Tibial nerve (tissue), 4 donors: Measurements from ENCODE around the gene TEN1. TPM values are rescaled to one million over a fixed set of nuclear protein-coding genes. Genes with fewer than 3 reads are reported as not detected.

Source experiments
- DNase-seq, 2 donors: peaks; one replicate each; pipeline ENCODE4 v3.0.0-alpha.2; 2019; ENCODE audit warnings: low spot score in 2 of 2
- H3K27ac ChIP-seq, 4 donors: fragments of 200-600 bp; sonication (generic) in 3 of 4; one replicate each; pipeline ENCODE4 v1.5.1; 2017 to 2019; ENCODE audit warnings: mild to moderate bottlenecking in 1 of 4
- H3K27me3 ChIP-seq, 2 donors: fragments of 200-600 bp; sonication (generic) in 1 of 2; one replicate each; pipeline versions ENCODE4 v1.5.1 to v1.6.0; 2017 to 2019
- H3K36me3 ChIP-seq, 3 donors: fragments of 200-600 bp; sonication (generic); one replicate each; pipeline ENCODE4 v1.5.1; 2018 to 2019
- H3K4me1 ChIP-seq, 4 donors: fragments of 200-600 bp; sonication (generic) in 3 of 4; one replicate each; pipeline ENCODE4 v1.5.1; 2017 to 2019
- H3K4me3 ChIP-seq, 4 donors: fragments of 200-600 bp; sonication (generic) in 3 of 4; one replicate each; pipeline ENCODE4 v1.5.1; 2017 to 2019; ENCODE audit warnings: mild to moderate bottlenecking in 1 of 4, moderate library complexity in 1 of 4
- H3K9me3 ChIP-seq, 4 donors: fragments of 200-600 bp; sonication (generic) in 3 of 4; one replicate each; pipeline ENCODE4 v1.5.1; 2017 to 2019
- CTCF ChIP-seq, 5 experiments: fragments of 200-600 bp in 3 of 5; fragments of 450-650 bp in 2 of 5; sonication (generic) in 3 of 5; IDR thresholded peaks; one replicate each; pipeline ENCODE4 v1.5.1; 2016 to 2019; ENCODE audit warnings: antibody characterized with exemption in 5 of 5, mild to moderate bottlenecking in 3 of 5, moderate library complexity in 2 of 5
- EP300 ChIP-seq, 2 donors: sonication (generic); formaldehyde crosslinking; IDR thresholded peaks; one replicate each; pipeline ENCODE4 v1.6.1; 2017; ENCODE audit warnings: antibody characterized with exemption in 2 of 2, mild to moderate bottlenecking in 1 of 2
- POLR2A ChIP-seq, 2 donors: fragments of 450-650 bp; IDR thresholded peaks; one replicate each; pipeline ENCODE4 v1.6.1; 2017; ENCODE audit warnings: antibody characterized with exemption in 2 of 2, mild to moderate bottlenecking in 2 of 2, moderate library complexity in 2 of 2
- WGBS, 2 donors: methylation state at CpG; one replicate each; pipeline ENCODE4 v1.1.5; 2018; 5-methylcytosine and 5-hydroxymethylcytosine counted together
- total RNA-seq, 4 donors: library from RNA; depleted of rRNA; stranded (reverse); fragments of >200 nt; gene quantifications; one replicate each; pipeline ENCODE4 v1.1.0, GENCODE V29; 2016

The TEN1 gene
- total RNA-seq, 4 donors from 2014 or later: 8.6 to 22.2 (median 11.5) TPM

- Histone ChIP-seq H3K4me1 (peaks cover 0 to 9% (median 0%) of the 10 kb centered on the region in 4 donors), H3K27ac (no peak overlapping the region), H3K4me3 (no peak overlapping the region), H3K36me3 (no peaks in the 10 kb centered on the region), H3K27me3 (peaks cover 0 to 5% of the 10 kb centered on the region in 2 donors), H3K9me3 (no peaks in the 10 kb centered on the region)
- TF ChIP-seq POLR2A (IDR thresholded peaks at IDR 0.05) (no peak), CTCF (IDR thresholded peaks at IDR 0.05) (no peak), EP300 (IDR thresholded peaks at IDR 0.05) (no peak)
- WGBS, 2 donors: 70% methylated on average over 15 of the region's 15 CpGs
- no peak for DNase-seq
These were observed 34.4 kb downstream of the TEN1 start for GRCh38 chr17:76013377-76013932.

GRCh38 chr17:76014100-76014924, 35.3 kb downstream of the TEN1 start:
- 31 to 44% methylated on average over 12 to 17 of the region's 19 CpGs for WGBS, 2 donors
- peaks cover 0 to 5% of the 10 kb centered on the region in 2 donors for H3K27me3 ChIP-seq
- peak; percentile 92 to 95 (median 93) for TF ChIP-seq CTCF (IDR thresholded peaks at IDR 0.05)
- no peak for TF ChIP-seq EP300 (IDR thresholded peaks at IDR 0.05)
- peak; percentile 48 to 60 for DNase-seq
- no peak overlapping the region for H3K27ac ChIP-seq
- no peak overlapping the region for H3K4me3 ChIP-seq
- H3K9me3 ChIP-seq: no peaks in the 10 kb centered on the region
- peaks cover 0 to 9% (median 0%) of the 10 kb centered on the region in 4 donors for H3K4me1 ChIP-seq
- H3K36me3 ChIP-seq: no peaks in the 10 kb centered on the region

GRCh38 chr17:76014925-76015261, 35.9 kb downstream of the TEN1 start:
- Histone ChIP-seq H3K27me3 (peaks cover 0 to 5% of the 10 kb centered on the region in 2 donors), H3K9me3 (no peaks in the 10 kb centered on the region), H3K4me1 (peaks cover 0 to 9% (median 0%) of the 10 kb centered on the region in 4 donors), H3K4me3 (no peak overlapping the region), H3K27ac (no peak overlapping the region), H3K36me3 (no peaks in the 10 kb centered on the region)
- TF ChIP-seq EP300 (IDR thresholded peaks at IDR 0.05): no peak
- no peak for TF ChIP-seq CTCF (IDR thresholded peaks at IDR 0.05)
- TF ChIP-seq POLR2A (IDR thresholded peaks at IDR 0.05): no peak
- DNase-seq: no peak
- 71 to 84% methylated on average over 6 to 21 of the region's 26 CpGs for WGBS, 2 donors

DNA sequence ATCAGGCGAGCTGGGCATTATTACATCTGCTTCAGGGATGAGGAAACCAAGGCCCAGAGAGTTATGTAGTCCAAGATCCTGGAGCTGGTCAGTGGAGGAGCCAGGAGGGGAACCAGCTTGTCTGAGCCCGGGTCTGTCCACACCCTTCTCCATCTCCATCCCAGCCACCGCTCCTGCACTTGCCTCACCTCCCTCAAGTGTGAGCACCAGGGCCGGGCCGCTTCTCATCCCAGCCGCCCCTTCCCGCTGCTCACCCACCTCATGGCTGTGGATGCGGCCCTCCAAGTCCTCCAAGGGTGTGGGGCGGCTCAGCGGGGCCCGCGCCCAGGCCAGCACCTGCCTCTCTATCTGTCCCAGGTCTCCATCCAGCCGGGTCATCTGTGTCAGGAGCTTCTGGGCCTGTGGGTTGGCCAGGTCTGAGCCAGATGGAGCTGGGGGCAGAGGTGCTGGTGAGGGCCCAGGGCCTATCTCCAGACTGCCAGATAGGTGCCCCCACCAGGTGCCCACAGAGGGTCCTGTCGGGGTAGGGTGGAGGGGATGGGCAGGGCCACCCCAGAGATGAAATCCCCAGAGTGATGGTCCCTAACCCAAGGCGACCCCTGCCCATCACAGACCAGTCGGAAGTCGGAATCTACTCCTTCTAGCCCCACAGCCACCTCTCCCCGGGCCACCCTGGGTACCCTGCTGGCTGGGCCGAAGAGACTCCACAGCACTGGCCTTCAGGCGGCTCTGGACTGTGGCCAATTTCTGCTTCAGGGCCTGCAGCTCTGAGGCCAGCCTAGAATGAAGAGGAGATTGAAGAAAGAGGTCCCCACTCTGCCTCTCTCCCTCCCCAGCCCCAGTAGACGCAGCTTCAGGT, 38.7 kb downstream of the TEN1 start:
- Histone ChIP-seq H3K4me1 (peaks cover 0 to 9% (median 0%) of the 10 kb centered on the region in 4 donors), H3K27me3 (peaks cover 0 to 23% of the 10 kb centered on the region in 2 donors), H3K4me3 (no peak overlapping the region), H3K9me3 (no peaks in the 10 kb centered on the region), H3K27ac (no peak overlapping the region), H3K36me3 (no peaks in the 10 kb centered on the region)
- TF ChIP-seq CTCF (IDR thresholded peaks at IDR 0.05) (no peak), EP300 (IDR thresholded peaks at IDR 0.05) (no peak), POLR2A (IDR thresholded peaks at IDR 0.05) (no peak)
- WGBS, 2 donors: 87% methylated on average over 19 to 21 of the region's 21 CpGs
- DNase-seq: no peak
